Dendritic cell treated with granulocyte-macrophage colony-stimulating factor and Interleukin-4, amounts not matched to agents 40 ng/mL and 50 ng/mL, for 4 days (primary cell): ENCODE data around the gene TXNRD3.
"Not testable (repeated sequence)": the region's sequence is repeated elsewhere in the genome, so short reads cannot be mapped to it uniquely, and the experiment has no call there.

Experiments
- H3K27ac Mint-ChIP-seq: one replicate; pipeline ENCODE4 v1.8.0; 2022; ENCODE audit warnings: mild to moderate bottlenecking, mixed read lengths
- H3K27me3 Mint-ChIP-seq: one replicate; pipeline ENCODE4 v1.8.0; 2022; ENCODE audit warnings: mild to moderate bottlenecking, mixed read lengths
- H3K36me3 Mint-ChIP-seq: one replicate; pipeline ENCODE4 v1.8.0; 2022; ENCODE audit warnings: low read depth, mixed read lengths
- H3K4me1 Mint-ChIP-seq: one replicate; pipeline ENCODE4 v1.8.0; 2022; ENCODE audit warnings: low read depth, mixed read lengths
- H3K4me3 Mint-ChIP-seq: one replicate; pipeline ENCODE4 v1.8.0; 2022; ENCODE audit warnings: mild to moderate bottlenecking, moderate library complexity, mixed read lengths
- H3K9me3 Mint-ChIP-seq: one replicate; pipeline ENCODE4 v1.8.0; 2022; ENCODE audit warnings: mixed read lengths
- intact Hi-C: fragments of 100-400 bp; cut with micrococcal nuclease; formaldehyde crosslinking; loops from one replicate; pipeline ENCODE4 v1.15.0; 2022

TXNRD3 gene

DNA sequence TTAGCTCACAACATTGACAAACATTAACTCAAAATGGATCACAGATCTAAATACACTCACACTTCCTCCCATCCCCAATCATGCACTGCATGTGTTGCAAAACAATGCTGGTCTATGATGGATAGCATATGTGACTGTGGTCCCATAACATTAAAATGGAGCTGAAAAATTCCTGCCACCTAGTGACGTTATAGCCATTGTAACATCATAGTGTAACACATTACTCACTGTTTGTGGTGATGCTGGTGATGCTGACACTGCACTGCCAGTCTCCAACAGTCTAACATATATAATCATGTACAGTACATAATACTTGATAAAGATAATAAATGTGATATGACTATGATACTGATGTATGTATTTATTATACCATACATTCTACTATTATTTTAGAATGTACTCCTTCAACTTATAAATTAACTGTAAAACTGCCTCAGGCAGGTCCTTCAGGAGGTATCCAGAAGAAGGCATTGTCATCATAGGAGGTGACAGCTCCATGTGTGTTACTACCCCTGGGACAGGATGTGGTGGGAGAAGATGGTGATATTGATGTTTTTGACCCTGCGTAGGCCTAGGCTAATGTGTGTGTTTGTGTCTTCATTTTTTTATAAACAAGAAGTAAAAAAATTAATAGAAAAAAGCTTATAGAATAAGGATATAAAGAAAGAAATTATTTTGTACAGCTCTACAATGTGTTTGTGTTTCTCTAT lies 41.3 kb downstream of the TXNRD3 start:
- intact Hi-C loops: no loop called here
- Mint-ChIP-seq H3K27me3 (no peaks in the 10 kb centered on the region), H3K36me3 (peaks cover 5% of the 10 kb centered on the region), H3K27ac (no peak overlapping the region), H3K4me3 (no peak overlapping the region), H3K9me3 (no peaks in the 10 kb centered on the region), H3K4me1 (peaks cover 18% of the 10 kb centered on the region)

DNA sequence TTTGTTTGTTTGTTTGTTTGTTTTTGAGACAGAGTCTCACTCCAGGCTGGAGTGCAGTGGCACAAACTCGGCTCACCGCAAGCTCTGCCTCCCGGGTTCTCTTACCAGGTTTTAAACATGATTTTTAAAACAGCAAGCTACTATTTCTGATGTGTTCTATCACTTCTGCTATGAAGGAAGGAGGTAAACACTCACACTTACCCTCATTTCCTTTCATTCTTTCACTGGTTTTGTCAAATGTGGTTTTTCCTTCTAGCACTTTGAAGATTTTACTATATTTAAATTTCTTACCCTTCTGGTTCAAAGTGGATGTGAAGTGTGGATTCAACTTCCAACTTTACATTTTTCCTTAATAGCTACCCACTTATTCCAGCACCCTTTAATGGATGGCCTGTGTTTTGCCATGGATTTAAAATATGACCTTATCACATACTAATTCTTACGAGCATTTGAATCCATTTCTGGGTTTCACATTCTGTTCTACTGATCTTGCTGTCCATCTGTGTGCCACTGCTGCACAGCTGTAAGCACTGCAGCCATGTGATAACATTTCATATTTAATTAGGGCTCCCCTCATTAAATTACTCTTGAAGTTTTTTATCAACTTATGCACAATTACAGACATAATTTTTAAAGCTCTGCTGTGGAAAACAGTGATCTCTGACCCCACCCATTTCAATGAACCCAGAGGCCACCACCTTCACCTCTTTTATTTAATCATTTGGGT lies 42.3 kb downstream of the TXNRD3 start:
- Mint-ChIP-seq H3K4me3 (no peak overlapping the region), H3K27ac (no peak overlapping the region), H3K9me3 (no peaks in the 10 kb centered on the region), H3K4me1 (peaks cover 10% of the 10 kb centered on the region), H3K27me3 (no peaks in the 10 kb centered on the region), H3K36me3 (peaks cover 6% of the 10 kb centered on the region)
- intact Hi-C loops: no loop called here

DNA sequence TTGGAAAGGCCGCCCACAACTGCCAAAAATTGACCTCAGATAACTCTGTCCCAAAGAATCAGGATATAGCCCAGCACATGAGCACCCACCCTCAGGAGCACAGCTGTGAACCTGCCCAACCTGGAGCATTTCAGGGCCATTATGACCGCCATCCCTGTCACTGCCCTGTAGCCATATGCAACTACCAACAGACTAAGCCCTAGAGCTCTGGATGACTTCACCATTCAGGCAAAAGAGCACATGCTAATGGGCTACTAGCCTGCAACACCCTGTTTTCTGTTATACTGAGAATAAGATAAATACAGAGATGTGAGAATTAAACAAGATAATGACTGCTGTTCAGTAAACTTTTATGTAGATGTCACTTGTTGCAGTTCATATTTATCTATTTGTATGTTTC lies 45.0 kb downstream of the TXNRD3 start:
- Mint-ChIP-seq H3K27ac (no peak overlapping the region), H3K27me3 (no peaks in the 10 kb centered on the region), H3K4me1 (peaks cover 7% of the 10 kb centered on the region), H3K36me3 (peaks cover 6% of the 10 kb centered on the region), H3K9me3 (no peaks in the 10 kb centered on the region), H3K4me3 (no peak overlapping the region)
- intact Hi-C loops: no loop called here

DNA sequence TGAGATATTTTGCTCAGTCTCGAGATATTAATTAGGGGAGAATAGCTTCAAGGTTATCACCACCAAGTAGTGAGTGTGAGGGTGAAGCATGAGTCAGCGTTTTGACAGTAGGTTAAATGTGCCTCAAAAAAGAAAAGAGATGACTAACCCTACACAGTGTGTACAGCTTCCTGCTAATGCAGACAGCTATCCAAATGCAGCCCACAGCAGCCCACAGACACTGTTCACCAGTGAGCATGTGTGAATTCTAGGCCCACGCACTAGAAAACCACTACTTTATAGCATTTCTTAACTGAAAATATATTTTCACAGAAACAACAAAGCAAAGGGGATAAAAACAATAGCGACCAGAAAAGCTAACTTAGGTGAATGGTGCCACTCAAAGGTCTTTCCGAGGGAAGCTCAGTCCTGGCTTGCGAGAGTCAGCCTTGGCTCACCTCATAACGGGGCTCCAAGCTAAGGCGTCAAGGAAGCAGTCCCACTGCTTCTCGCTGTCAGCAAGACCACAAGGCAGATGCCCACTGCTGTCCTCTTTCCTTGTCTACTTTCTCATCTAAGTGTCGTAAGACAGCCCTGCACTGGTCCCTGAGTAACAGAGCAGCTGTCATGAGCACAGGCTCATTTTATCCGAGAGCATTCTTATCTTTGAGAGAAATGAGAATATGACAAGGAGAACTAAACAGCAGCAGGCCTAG lies 47.6 kb downstream of the TXNRD3 start:
- peaks cover 6% of the 10 kb centered on the region for H3K36me3 Mint-ChIP-seq
- H3K4me3 Mint-ChIP-seq: no peak overlapping the region
- intact Hi-C loops: no loop called here
- no peaks in the 10 kb centered on the region for H3K27me3 Mint-ChIP-seq
- peaks cover 7% of the 10 kb centered on the region for H3K4me1 Mint-ChIP-seq
- H3K27ac Mint-ChIP-seq: no peak overlapping the region
- H3K9me3 Mint-ChIP-seq: no peaks in the 10 kb centered on the region

DNA sequence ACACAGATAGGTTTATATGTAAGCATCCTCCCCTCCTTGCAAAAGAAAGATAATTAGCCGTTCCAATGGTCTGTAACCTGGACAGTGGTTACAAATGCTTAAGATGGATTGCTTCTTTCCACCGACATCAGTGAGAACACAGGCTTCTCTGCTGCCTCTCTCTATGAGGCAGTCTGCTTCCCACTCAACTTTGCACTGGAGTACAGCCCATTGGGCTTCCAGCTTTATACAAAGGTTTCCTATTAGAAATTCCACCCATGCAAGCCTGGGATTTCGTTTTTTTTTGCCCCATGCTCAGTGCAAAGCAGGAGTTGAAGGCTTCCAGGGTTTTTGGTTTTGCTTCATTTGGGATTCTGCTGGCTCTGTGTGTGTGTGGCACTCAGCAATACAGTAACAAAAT lies 48.9 kb downstream of the TXNRD3 start:
- Mint-ChIP-seq H3K36me3 (peaks cover 6% of the 10 kb centered on the region), H3K27ac (no peak overlapping the region), H3K4me1 (peaks cover 18% of the 10 kb centered on the region), H3K9me3 (no peaks in the 10 kb centered on the region), H3K4me3 (no peak overlapping the region), H3K27me3 (no peaks in the 10 kb centered on the region)
- intact Hi-C loops: no loop called here

DNA sequence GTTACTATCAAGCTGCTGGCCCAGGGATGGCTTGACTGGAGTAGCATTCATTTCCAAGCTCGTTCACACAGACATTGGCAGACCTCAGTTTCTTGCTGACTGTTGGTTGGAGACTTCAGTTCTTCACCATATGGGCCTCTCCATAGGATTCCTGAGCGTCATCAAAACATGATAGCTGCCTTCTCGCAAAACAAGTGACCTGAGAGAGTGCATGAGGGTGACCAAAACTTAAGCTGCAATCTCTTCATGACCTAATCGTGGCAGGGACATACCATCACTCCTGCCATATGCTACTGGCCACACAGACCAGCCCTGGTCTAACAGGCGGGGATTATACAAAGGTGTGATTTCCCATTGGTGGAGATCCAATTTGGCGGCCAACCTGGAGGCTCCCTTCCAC lies 50.2 kb downstream of the TXNRD3 start:
- peaks cover 6% of the 10 kb centered on the region for H3K36me3 Mint-ChIP-seq
- H3K4me1 Mint-ChIP-seq: peaks cover 23% of the 10 kb centered on the region
- H3K27ac Mint-ChIP-seq: no peak overlapping the region
- intact Hi-C loops: no loop called here
- no peaks in the 10 kb centered on the region for H3K27me3 Mint-ChIP-seq
- no peaks in the 10 kb centered on the region for H3K9me3 Mint-ChIP-seq
- no peak overlapping the region for H3K4me3 Mint-ChIP-seq

DNA sequence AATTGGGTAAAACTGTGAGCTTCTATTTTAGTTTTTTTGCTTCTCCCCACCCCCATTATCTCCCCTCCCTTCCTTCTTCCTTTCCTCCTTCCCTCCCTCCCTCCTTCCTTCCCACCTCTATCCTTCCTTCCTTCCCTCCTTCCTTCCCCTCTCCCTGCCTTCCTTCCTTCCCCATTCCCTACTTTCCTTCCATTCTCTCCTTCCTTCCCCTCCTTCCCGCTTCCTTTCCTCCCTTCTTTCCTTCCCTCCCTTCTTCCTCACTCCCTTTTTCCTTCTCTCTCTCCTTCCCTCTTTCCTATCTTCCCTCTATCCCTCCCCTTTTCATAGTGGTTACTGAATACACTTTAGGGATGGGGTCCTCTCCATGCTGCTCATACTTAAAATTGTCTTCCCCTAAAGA lies 55.8 kb downstream of the TXNRD3 start:
- Mint-ChIP-seq H3K9me3 (peaks cover 12% of the 10 kb centered on the region), H3K27ac (no peak overlapping the region), H3K27me3 (no peaks in the 10 kb centered on the region), H3K4me1 (peaks cover 16% of the 10 kb centered on the region), H3K36me3 (no peaks in the 10 kb centered on the region), H3K4me3 (no peak overlapping the region)
- intact Hi-C loops: no loop called here

DNA sequence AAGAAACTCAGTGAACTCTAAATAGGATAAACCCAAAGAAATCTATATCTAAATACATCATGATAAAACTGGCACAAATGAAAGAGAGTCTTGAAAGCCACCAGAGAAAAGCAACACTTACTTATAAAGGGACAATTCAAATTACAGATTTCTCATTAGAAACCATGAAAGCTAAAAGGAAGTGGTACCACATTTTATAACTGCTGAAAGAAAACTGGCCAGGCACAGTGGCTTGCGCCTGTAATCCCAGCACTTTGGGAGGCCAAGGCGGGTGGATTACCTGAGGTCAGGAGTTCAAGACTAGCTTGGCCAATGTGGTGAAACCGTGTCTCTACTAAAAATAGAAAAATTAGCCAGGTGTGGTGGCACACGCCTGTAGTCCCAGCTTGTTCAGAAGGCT lies 59.4 kb downstream of the TXNRD3 start:
- intact Hi-C loops, H3K27ac Mint-ChIP-seq, H3K4me3 Mint-ChIP-seq, H3K27me3 Mint-ChIP-seq, H3K36me3 Mint-ChIP-seq, H3K4me1 Mint-ChIP-seq: not testable (repeated sequence)
- peaks cover 12% of the 10 kb centered on the region for H3K9me3 Mint-ChIP-seq

DNA sequence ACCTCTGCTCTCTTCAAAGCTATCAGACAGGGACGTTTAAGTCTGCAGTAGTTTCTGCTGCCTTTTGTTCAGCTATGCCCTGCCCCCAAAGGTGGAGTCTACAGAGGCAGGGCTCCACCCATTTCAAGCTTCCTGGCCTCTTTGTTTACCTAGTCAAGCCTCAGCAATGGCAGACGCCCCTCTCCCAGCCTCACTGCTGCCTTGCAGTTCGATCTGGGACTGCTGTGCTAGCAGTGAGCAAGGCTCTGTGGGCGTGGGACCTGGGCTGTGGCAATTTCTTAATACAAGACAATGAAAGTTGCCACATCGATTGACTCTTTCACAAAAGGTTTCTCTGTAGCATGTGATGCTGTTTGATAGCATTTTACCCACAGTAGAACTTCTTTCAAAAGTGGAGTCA lies 63.4 kb downstream of the TXNRD3 start:
- H3K27me3 Mint-ChIP-seq, H3K4me3 Mint-ChIP-seq, H3K27ac Mint-ChIP-seq, intact Hi-C loops, H3K4me1 Mint-ChIP-seq, H3K36me3 Mint-ChIP-seq: not testable (repeated sequence)
- H3K9me3 Mint-ChIP-seq: peaks cover 12% of the 10 kb centered on the region

DNA sequence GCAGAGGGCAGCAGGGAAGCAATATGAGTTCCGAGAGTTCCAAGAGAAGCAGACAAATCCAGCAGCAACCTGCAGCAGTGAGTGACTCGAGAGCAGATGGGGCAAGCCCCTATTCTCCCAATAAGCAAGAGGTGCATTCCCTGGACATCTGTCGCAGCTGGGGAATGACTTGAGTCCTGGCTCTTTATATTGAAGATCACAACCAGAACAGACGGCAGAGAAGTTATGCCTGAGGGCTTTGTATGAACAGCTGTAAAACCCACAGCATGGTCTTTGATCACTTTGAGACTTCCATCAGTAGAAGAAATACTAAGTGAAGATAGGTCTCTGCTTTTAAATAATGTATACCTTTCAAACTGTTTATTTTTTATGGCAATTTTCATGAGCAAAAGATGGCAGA lies 72.6 kb downstream of the TXNRD3 start:
- H3K9me3 Mint-ChIP-seq: no peaks in the 10 kb centered on the region
- no peak overlapping the region for H3K27ac Mint-ChIP-seq
- peaks cover 7% of the 10 kb centered on the region for H3K27me3 Mint-ChIP-seq
- peaks cover 7% of the 10 kb centered on the region for H3K4me1 Mint-ChIP-seq
- no peak overlapping the region for H3K4me3 Mint-ChIP-seq
- H3K36me3 Mint-ChIP-seq: no peaks in the 10 kb centered on the region
- intact Hi-C loops: no loop called here

DNA sequence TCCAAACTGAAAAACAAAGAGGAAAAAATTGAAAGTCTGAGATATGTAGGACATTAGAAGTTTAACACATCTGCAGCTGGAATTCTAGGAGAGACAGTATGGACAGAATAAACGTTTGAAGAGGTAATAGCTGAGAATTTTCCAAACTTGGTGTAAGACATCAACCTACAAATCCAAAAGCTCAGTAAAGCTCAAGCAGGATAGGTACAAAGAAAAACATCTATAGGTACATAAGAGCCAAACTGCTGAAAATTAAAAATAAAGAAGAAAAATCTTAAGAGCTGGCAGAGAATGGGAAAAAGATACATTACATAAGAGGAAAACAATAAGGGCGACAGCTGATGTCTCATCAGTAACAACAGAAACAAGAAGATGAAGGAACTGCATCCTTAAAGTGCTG lies 73.4 kb downstream of the TXNRD3 start:
- Mint-ChIP-seq H3K36me3 (no peaks in the 10 kb centered on the region), H3K4me3 (no peak overlapping the region), H3K27me3 (peaks cover 7% of the 10 kb centered on the region), H3K9me3 (no peaks in the 10 kb centered on the region), H3K4me1 (peaks cover 10% of the 10 kb centered on the region), H3K27ac (no peak overlapping the region)
- intact Hi-C loops: no loop called here

DNA sequence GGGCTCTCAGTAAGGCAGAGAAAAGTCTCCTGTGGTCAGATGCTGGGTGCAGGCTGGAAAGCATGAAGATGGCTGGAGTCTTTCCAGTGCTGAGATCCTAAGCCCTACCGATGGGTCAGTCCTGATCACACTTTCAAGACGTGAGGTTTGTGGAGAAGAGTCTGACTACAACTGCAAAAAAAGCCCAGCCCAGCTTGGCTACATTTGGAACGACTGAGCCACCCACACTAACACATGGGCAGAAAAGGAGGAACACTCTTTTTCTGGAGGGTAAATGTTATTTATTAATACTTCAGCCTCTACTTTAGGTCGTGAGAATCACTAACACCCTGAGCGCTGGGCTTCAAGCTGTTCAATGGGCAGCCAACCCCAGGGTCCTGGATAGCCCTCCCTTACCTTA lies 74.2 kb downstream of the TXNRD3 start:
- H3K4me3 Mint-ChIP-seq: no peak overlapping the region
- peaks cover 10% of the 10 kb centered on the region for H3K4me1 Mint-ChIP-seq
- H3K36me3 Mint-ChIP-seq: no peaks in the 10 kb centered on the region
- intact Hi-C loops: no loop called here
- no peak overlapping the region for H3K27ac Mint-ChIP-seq
- H3K9me3 Mint-ChIP-seq: no peaks in the 10 kb centered on the region
- peaks cover 7% of the 10 kb centered on the region for H3K27me3 Mint-ChIP-seq

DNA sequence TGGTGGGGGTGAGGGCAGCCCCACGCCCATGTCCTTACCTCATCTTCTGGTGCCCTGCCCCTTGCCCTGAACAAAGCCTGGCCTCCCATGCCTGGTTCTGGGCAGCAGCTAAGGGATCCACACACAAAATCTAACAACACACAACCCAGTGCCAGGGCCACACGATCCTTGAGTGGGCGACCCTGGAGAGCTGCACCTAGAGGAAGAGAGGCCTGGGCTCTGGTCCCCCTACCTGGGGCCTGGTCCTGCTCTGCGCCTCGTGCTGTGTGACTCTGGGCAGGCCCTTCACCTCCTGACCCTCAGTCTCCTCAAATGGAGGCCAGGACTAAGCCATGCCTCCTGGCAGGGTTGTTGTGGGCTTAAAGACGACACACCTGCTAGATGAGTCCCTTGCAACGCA lies 76.2 kb downstream of the TXNRD3 start:
- no peaks in the 10 kb centered on the region for H3K9me3 Mint-ChIP-seq
- peaks cover 10% of the 10 kb centered on the region for H3K4me1 Mint-ChIP-seq
- no peaks in the 10 kb centered on the region for H3K36me3 Mint-ChIP-seq
- H3K27me3 Mint-ChIP-seq: peaks cover 7% of the 10 kb centered on the region
- no peak overlapping the region for H3K4me3 Mint-ChIP-seq
- intact Hi-C loops: no loop called here
- no peak overlapping the region for H3K27ac Mint-ChIP-seq

DNA sequence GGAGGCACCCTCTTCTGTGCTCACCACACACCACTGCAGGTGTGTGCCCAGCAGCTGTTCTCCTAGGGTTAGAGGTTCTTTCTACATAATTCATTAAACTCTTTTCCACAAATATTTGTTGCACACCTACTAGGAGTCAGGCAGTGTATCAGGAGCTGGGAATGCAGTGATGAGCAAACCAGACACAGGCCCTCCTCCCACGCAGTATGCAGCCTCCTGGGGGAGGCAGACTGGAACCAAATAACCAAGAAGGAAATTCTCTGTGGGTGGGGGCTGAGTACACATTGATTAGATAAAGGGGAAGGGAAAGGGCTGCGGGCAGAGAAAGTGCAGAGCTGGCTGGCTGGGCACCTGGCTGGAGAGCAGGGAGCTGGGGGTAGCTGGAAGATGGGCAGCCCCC lies 77.7 kb downstream of the TXNRD3 start:
- Mint-ChIP-seq H3K9me3 (no peaks in the 10 kb centered on the region), H3K27ac (no peak overlapping the region), H3K27me3 (peaks cover 4% of the 10 kb centered on the region), H3K4me3 (no peak overlapping the region), H3K36me3 (no peaks in the 10 kb centered on the region), H3K4me1 (peaks cover 10% of the 10 kb centered on the region)
- intact Hi-C loops: no loop called here
